Lower leg skin (tissue), 4 donors: ENCODE results near the gene PLXNB1. TPM values are rescaled to one million over a fixed set of nuclear protein-coding genes. Genes with fewer than 3 reads are reported as not detected.
"Not testable (repeated sequence)": the region's sequence is repeated elsewhere in the genome, so short reads cannot be mapped to it uniquely, and the experiment has no call there.

Source experiments
- DNase-seq, 2 donors: peaks; one replicate each; pipeline ENCODE4 v3.0.0-alpha.2; 2019; ENCODE audit warnings: low spot score in 2 of 2
- H3K4me3 ChIP-seq: fragments of 200-600 bp; sonication (generic); 2 replicates; pipeline ENCODE4 v1.5.1; 2017; ENCODE audit warnings: mild to moderate bottlenecking, low read depth; ENCODE audit not compliant: poor library complexity, severe bottlenecking
- CTCF ChIP-seq, 3 donors: fragments of 450-650 bp; IDR thresholded peaks; one replicate each; pipeline ENCODE4 v1.5.1; 2016; ENCODE audit warnings: antibody characterized with exemption in 3 of 3, mild to moderate bottlenecking in 3 of 3, moderate library complexity in 2 of 3
- POLR2A ChIP-seq, 2 donors: fragments of 450-650 bp; IDR thresholded peaks; one replicate each; pipeline ENCODE4 v1.6.1; 2016 to 2017; ENCODE audit warnings: antibody characterized with exemption in 2 of 2, mild to moderate bottlenecking in 1 of 2, moderate library complexity in 1 of 2
- WGBS, 2 donors: methylation state at CpG; one replicate each; pipeline ENCODE4 v1.1.5; 2018; 5-methylcytosine and 5-hydroxymethylcytosine counted together
- intact Hi-C: fragments of 100-400 bp; cut with DNase I; formaldehyde crosslinking; loops from one replicate; pipeline ENCODE4 v1.15.0; 2023; ENCODE audit warnings: low total_unique reads
- total RNA-seq, 4 donors: library from RNA; depleted of rRNA; stranded (reverse); fragments of >200 nt; gene quantifications; one replicate each; pipeline ENCODE4 v1.1.0, GENCODE V29; 2016

Gene PLXNB1
- total RNA-seq, 4 donors from 2014 or later, result 111 to 227 (median 145) TPM

- intact Hi-C loops, result no loop called here
- 68 to 84% methylated on average over 4 of the region's 4 CpGs for WGBS, 2 donors
- no peak overlapping the region for H3K4me3 ChIP-seq
- DNase-seq, result no peak
- TF ChIP-seq CTCF (IDR thresholded peaks at IDR 0.05) (no peak), POLR2A (IDR thresholded peaks at IDR 0.05) (no peak)
These were observed 44.7 kb upstream of the PLXNB1 start for GRCh38 chr3:48474619-48475018.

GRCh38 chr3:48474031-48474430, 44.1 kb upstream of the PLXNB1 start:
- 89 to 92% methylated on average over 4 of the region's 4 CpGs for WGBS, 2 donors

GRCh38 chr3:48473617-48473952, 43.7 kb upstream of the PLXNB1 start:
- TF ChIP-seq POLR2A (IDR thresholded peaks at IDR 0.05) (no peak), CTCF (IDR thresholded peaks at IDR 0.05) (no peak)
- H3K4me3 ChIP-seq, result no peak overlapping the region
- intact Hi-C loops, result no loop called here
- 69 to 75% methylated on average over 5 of the region's 5 CpGs for WGBS, 2 donors
- no peak for DNase-seq

More at GRCh38 chr3:48474031-48474430, 44.1 kb upstream of the PLXNB1 start:
- H3K4me3 ChIP-seq, intact Hi-C loops, DNase-seq: not testable (repeated sequence)

GRCh38 chr3:48472923-48473616, 43.2 kb upstream of the PLXNB1 start:
- intact Hi-C loops, result no loop called here
- WGBS, 2 donors, result 3 to 6% methylated on average over 14 to 17 of the region's 17 CpGs
- TF ChIP-seq CTCF (IDR thresholded peaks at IDR 0.05) (peak in 1 of 3 donors; percentile 27), POLR2A (IDR thresholded peaks at IDR 0.05) (peak in 1 of 2 donors; percentile 23)

GRCh38 chr3:48472673-48472922, 42.7 kb upstream of the PLXNB1 start:
- 0% methylated on average over 5 of the region's 5 CpGs for WGBS, 2 donors
- no peak for DNase-seq

More at GRCh38 chr3:48472923-48473616, 43.2 kb upstream of the PLXNB1 start:
- peak overlapping the region; percentile 52 for H3K4me3 ChIP-seq
- DNase-seq, result peak; percentile 89 to 98

GRCh38 chr3:48470286-48470685, 40.4 kb upstream of the PLXNB1 start:
- no peak for DNase-seq
- intact Hi-C loops, result no loop called here
- TF ChIP-seq POLR2A (IDR thresholded peaks at IDR 0.05), result no peak
- no peak for TF ChIP-seq CTCF (IDR thresholded peaks at IDR 0.05)
- no peak overlapping the region for H3K4me3 ChIP-seq
- 33 to 43% methylated on average over 1 of the region's 1 CpG for WGBS, 2 donors

More at GRCh38 chr3:48472673-48472922, 42.7 kb upstream of the PLXNB1 start:
- intact Hi-C loops, result no loop called here
- TF ChIP-seq POLR2A (IDR thresholded peaks at IDR 0.05) (no peak), CTCF (IDR thresholded peaks at IDR 0.05) (no peak)
- H3K4me3 ChIP-seq, result peak overlapping the region; percentile 52
